Activated T-cell treated with anti-CD3 and anti-CD28 coated beads for 48 hours (primary cell): ENCODE results near the gene SART1.
"Not testable (repeated sequence)": the region's sequence is repeated elsewhere in the genome, so short reads cannot be mapped to it uniquely, and the experiment has no call there.

Experiments used
- DNase-seq: peaks from one replicate; pipeline ENCODE4 v3.0.0-alpha.2; 2020; ENCODE audit warnings: low read depth

Gene SART1

GRCh38 chr11:65934014-65934413 lies 27.5 kb upstream of the SART1 start:
- no peak for DNase-seq

- no peak for DNase-seq
Observed at GRCh38 chr11:65937766-65938165, 23.8 kb upstream of the SART1 start.

GRCh38 chr11:65941720-65942310 lies 19.7 kb upstream of the SART1 start:
- no peak for DNase-seq

GRCh38 chr11:65942531-65942930 lies 19.0 kb upstream of the SART1 start:
- DNase-seq, result no peak

GRCh38 chr11:65944191-65944590 lies 17.3 kb upstream of the SART1 start:
- no peak for DNase-seq

- no peak for DNase-seq
Observed at GRCh38 chr11:65944767-65945166, 16.8 kb upstream of the SART1 start.

- DNase-seq, result no peak
Observed at GRCh38 chr11:65945430-65945911, 16.1 kb upstream of the SART1 start, which contains the start of gene TSGA10IP. Gene TSGA10IP, plus strand, starts transcription at chr11:65945480. Its CDS starts 196 bp downstream, at chr11:65945676.

GRCh38 chr11:65945941-65946558 lies 15.5 kb upstream of the SART1 start:
- no peak for DNase-seq

- no peak for DNase-seq
Observed at GRCh38 chr11:65946655-65947054, 14.9 kb upstream of the SART1 start.

- no peak for DNase-seq
Observed at GRCh38 chr11:65947133-65947532, 14.4 kb upstream of the SART1 start.

- no peak for DNase-seq
Observed at GRCh38 chr11:65947603-65948125, 13.9 kb upstream of the SART1 start.

- not testable (repeated sequence) for DNase-seq
Observed at GRCh38 chr11:65950711-65951110, 10.8 kb upstream of the SART1 start.

GRCh38 chr11:65951641-65952040 lies 9.9 kb upstream of the SART1 start:
- not testable (repeated sequence) for DNase-seq

GRCh38 chr11:65952052-65952521 lies 9.4 kb upstream of the SART1 start:
- no peak for DNase-seq

GRCh38 chr11:65953471-65953870 lies 8.1 kb upstream of the SART1 start:
- no peak for DNase-seq

- no peak for DNase-seq
Observed at GRCh38 chr11:65954771-65955170, 6.8 kb upstream of the SART1 start.

- no peak for DNase-seq
Observed at GRCh38 chr11:65958291-65958690, 3.2 kb upstream of the SART1 start.

- no peak for DNase-seq
Observed at GRCh38 chr11:65958774-65959420, 2.6 kb upstream of the SART1 start.

- no peak for DNase-seq
Observed at GRCh38 chr11:65960824-65961266, 689 bp upstream of the SART1 start.

- no peak for DNase-seq
Observed at GRCh38 chr11:65962141-65962564, 619 bp downstream of the SART1 start.

GRCh38 chr11:65964906-65965305 lies 3.4 kb downstream of the SART1 start:
- DNase-seq, result no peak

- no peak for DNase-seq
Observed at GRCh38 chr11:65965986-65966762, 4.6 kb downstream of the SART1 start.
